H54 (cell line): ENCODE measurements around the gene OR10H1.
"Not testable (repeated sequence)": the region's sequence is repeated elsewhere in the genome, so short reads cannot be mapped to it uniquely, and the experiment has no call there.

Source experiments
- DNase-seq: peaks from one replicate; pipeline ENCODE4 v3.0.0; 2011; ENCODE audit warnings: low spot score, mixed read lengths; ENCODE audit not compliant: insufficient read length
- FAIRE-seq: peaks from 3 replicates; lab custom pipeline; 2011; peaks lifted over from hg19 to GRCh38; lab: Jason Lieb, UNC
- POLR2A ChIP-seq: IDR thresholded peaks from 2 replicates; pipeline ENCODE4 v1.6.1; 2011; ENCODE audit warnings: low read depth, mild to moderate bottlenecking, low read length

The OR10H1 gene

GRCh38 chr19:15810335-15810734 lies 5.1 kb downstream of the OR10H1 start:
- TF ChIP-seq POLR2A: no peak
- no peak for FAIRE-seq
- DNase-seq: no peak

GRCh38 chr19:15794279-15794678 lies 21.2 kb downstream of the OR10H1 start:
- FAIRE-seq: not testable (repeated sequence)

GRCh38 chr19:15790096-15790495 lies 25.4 kb downstream of the OR10H1 start:
- TF ChIP-seq POLR2A: no peak
- FAIRE-seq (no peak), DNase-seq (no peak)

More at GRCh38 chr19:15794279-15794678, 21.2 kb downstream of the OR10H1 start:
- not testable (repeated sequence) for DNase-seq

GRCh38 chr19:15788594-15789270 lies 26.7 kb downstream of the OR10H1 start:
- no peak for DNase-seq
- TF ChIP-seq POLR2A: no peak
- no peak for FAIRE-seq

- FAIRE-seq: no peak
- no peak for TF ChIP-seq POLR2A
Observed at GRCh38 chr19:15787611-15788155, 27.8 kb downstream of the OR10H1 start, which contains the start of gene OR10H5. Gene OR10H5 (plus strand): TSS chr19:15787661. CDS start chr19:15794049, 6,388 bp downstream.

GRCh38 chr19:15782896-15783295 lies 32.6 kb downstream of the OR10H1 start:
- DNase-seq, FAIRE-seq: not testable (repeated sequence)

More at GRCh38 chr19:15787611-15788155, 27.8 kb downstream of the OR10H1 start, which contains the start of gene OR10H5:
- DNase-seq: no peak

- no peak for TF ChIP-seq POLR2A
- no peak for FAIRE-seq
- DNase-seq: no peak
Observed at GRCh38 chr19:15782211-15782610, 33.3 kb downstream of the OR10H1 start.

- TF ChIP-seq POLR2A: no peak
- FAIRE-seq: no peak
- DNase-seq: no peak
Observed at GRCh38 chr19:15781661-15782060, 33.8 kb downstream of the OR10H1 start.

GRCh38 chr19:15780610-15781418 lies 34.6 kb downstream of the OR10H1 start:
- no peak for TF ChIP-seq POLR2A
- FAIRE-seq (no peak), DNase-seq (no peak)

GRCh38 chr19:15779756-15780476 lies 35.5 kb downstream of the OR10H1 start:
- no peak for FAIRE-seq
- DNase-seq: peak; percentile 40
- no peak for TF ChIP-seq POLR2A

GRCh38 chr19:15776991-15777970 lies 38.2 kb downstream of the OR10H1 start:
- FAIRE-seq: no peak
- TF ChIP-seq POLR2A: no peak
- DNase-seq: no peak

GRCh38 chr19:15776264-15776663 lies 39.2 kb downstream of the OR10H1 start:
- no peak for DNase-seq
- TF ChIP-seq POLR2A: no peak
- no peak for FAIRE-seq
